Amniotic stem cell (primary cell): Measurements from ENCODE around the gene ANKS1B.
"Not testable (repeated sequence)": the region's sequence is repeated elsewhere in the genome, so short reads cannot be mapped to it uniquely, and the experiment has no call there.

ENCODE experiments used
- DNase-seq: peaks from one replicate; lab custom pipeline; 2025; lab: John Stamatoyannopoulos, UW

The ANKS1B gene

GRCh38 chr12:99372257-99372920, 612.3 kb downstream of the ANKS1B start:
- no peak for DNase-seq

GRCh38 chr12:99370421-99371138, 614.2 kb downstream of the ANKS1B start:
- DNase-seq: no peak

GRCh38 chr12:99367181-99367580, 617.6 kb downstream of the ANKS1B start:
- DNase-seq: no peak

GRCh38 chr12:99352269-99352668, 632.5 kb downstream of the ANKS1B start:
- no peak for DNase-seq

- no peak for DNase-seq
These were observed 640.8 kb downstream of the ANKS1B start for GRCh38 chr12:99343960-99344359.

GRCh38 chr12:99339663-99340062, 645.1 kb downstream of the ANKS1B start:
- DNase-seq: no peak

GRCh38 chr12:99334285-99335056, 650.3 kb downstream of the ANKS1B start:
- no peak for DNase-seq

GRCh38 chr12:99332936-99333591, 651.7 kb downstream of the ANKS1B start:
- DNase-seq: no peak

- DNase-seq: no peak
These were observed 654.5 kb downstream of the ANKS1B start for GRCh38 chr12:99330216-99330615.

- DNase-seq: not testable (repeated sequence)
These were observed 663.5 kb downstream of the ANKS1B start for GRCh38 chr12:99321210-99321609.

GRCh38 chr12:99311373-99311772, 673.4 kb downstream of the ANKS1B start:
- DNase-seq: no peak

GRCh38 chr12:99309812-99310211, 674.9 kb downstream of the ANKS1B start:
- no peak for DNase-seq

- no peak for DNase-seq
These were observed 681.9 kb downstream of the ANKS1B start for GRCh38 chr12:99302874-99303273.

GRCh38 chr12:99287136-99287535, 697.6 kb downstream of the ANKS1B start:
- DNase-seq: no peak

GRCh38 chr12:99284161-99284560, 700.6 kb downstream of the ANKS1B start:
- DNase-seq: no peak

- DNase-seq: no peak
These were observed 702.1 kb downstream of the ANKS1B start for GRCh38 chr12:99282624-99283023.

- no peak for DNase-seq
These were observed 702.6 kb downstream of the ANKS1B start for GRCh38 chr12:99282086-99282485.

- no peak for DNase-seq
These were observed 703.5 kb downstream of the ANKS1B start for GRCh38 chr12:99281277-99281676.

- DNase-seq: no peak
These were observed 705.8 kb downstream of the ANKS1B start for GRCh38 chr12:99278899-99279298.

- DNase-seq: no peak
These were observed 707.0 kb downstream of the ANKS1B start for GRCh38 chr12:99277591-99278379.

- DNase-seq: no peak
These were observed 713.7 kb downstream of the ANKS1B start for GRCh38 chr12:99271071-99271470.

- no peak for DNase-seq
These were observed 717.7 kb downstream of the ANKS1B start for GRCh38 chr12:99267038-99267437.
